NCI-H1694 treated with DMSO at 0.1 percent for 48 hours (cell line): ENCODE results near the gene PTPN4.
"Not testable (repeated sequence)": the region's sequence is repeated elsewhere in the genome, so short reads cannot be mapped to it uniquely, and the experiment has no call there.

Source experiments
- DNase-seq: peaks from one replicate; lab custom pipeline; 2025; lab: John Stamatoyannopoulos, UW

Gene PTPN4

GRCh38 chr2:119941981-119942513 lies 182.3 kb downstream of the PTPN4 start:
- DNase-seq, result no peak

- DNase-seq, result no peak
Measured at GRCh38 chr2:119943058-119943457, 183.3 kb downstream of the PTPN4 start.

DNA sequence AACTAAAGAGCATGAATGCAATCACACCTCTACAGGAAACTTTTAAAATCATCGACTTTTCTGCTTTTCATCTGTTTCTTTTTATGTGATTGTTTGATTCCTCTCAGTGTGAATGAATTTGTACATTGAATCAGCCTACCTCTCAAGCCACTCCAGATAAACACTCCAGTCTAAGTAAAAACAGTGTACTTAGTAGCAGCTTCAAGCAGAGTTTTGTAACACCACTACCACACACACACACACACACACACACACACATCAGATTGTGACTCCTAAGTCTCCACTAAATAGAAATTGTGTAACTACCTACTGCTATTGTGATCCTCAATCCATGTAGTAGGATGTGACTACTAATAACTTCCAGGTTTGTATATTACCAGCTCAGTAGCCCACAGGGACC lies 187.8 kb downstream of the PTPN4 start:
- no peak for DNase-seq

GRCh38 chr2:119950966-119951365 lies 191.2 kb downstream of the PTPN4 start:
- no peak for DNase-seq

- DNase-seq, result no peak
Measured at GRCh38 chr2:119958670-119959268, 199.0 kb downstream of the PTPN4 start.

DNA sequence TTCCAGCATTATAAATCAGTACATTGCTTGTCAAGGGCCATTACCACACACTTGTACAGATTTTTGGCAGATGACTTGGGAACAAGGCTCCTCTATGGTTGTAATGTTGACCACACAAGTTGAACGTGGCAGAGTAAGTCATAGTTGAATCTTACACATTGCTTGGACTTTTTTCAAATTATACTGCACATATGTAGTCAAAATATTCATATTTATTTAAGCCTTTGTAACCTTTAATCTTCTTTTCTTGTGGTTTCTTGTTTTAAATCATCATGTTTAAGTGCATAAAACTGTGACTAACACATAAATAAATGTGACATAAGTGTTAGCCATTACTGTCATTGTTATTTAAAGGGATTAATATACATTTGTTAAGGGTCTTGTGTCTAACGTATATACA lies 201.1 kb downstream of the PTPN4 start:
- DNase-seq, result no peak

- no peak for DNase-seq
Measured at GRCh38 chr2:119981896-119982295, 222.2 kb downstream of the PTPN4 start.

DNA sequence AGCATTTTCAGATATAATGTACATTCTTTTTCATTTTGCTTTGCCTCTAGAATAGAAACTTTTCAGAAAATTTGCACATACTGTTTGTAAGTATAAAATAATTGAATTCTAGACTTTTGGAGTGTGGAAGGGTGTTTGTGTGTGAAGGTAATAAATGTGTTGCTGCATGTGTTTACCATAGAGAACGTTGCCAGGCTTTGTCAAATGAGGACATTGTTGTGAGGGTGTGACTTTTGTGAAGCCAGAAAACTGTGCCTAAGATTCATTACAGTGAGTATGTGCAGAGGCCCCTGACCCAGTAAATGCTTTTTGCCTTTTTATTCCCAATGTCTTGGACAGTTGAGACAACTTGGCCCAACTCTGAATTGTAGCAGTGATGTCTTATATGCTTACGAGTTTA lies 222.8 kb downstream of the PTPN4 start:
- DNase-seq, result no peak

GRCh38 chr2:119983108-119983507 lies 223.4 kb downstream of the PTPN4 start:
- no peak for DNase-seq

- DNase-seq, result no peak
Measured at GRCh38 chr2:119996148-119996547, 236.4 kb downstream of the PTPN4 start.

- not testable (repeated sequence) for DNase-seq
Measured at GRCh38 chr2:119996896-119997891, 237.5 kb downstream of the PTPN4 start.

GRCh38 chr2:120001471-120001870 lies 241.7 kb downstream of the PTPN4 start:
- DNase-seq, result no peak

- DNase-seq, result no peak
Measured at GRCh38 chr2:120004254-120004653, 244.5 kb downstream of the PTPN4 start.

GRCh38 chr2:120005834-120006521 lies 246.3 kb downstream of the PTPN4 start:
- no peak for DNase-seq

- DNase-seq, result no peak
Measured at GRCh38 chr2:120007851-120008250, 248.1 kb downstream of the PTPN4 start.

DNA sequence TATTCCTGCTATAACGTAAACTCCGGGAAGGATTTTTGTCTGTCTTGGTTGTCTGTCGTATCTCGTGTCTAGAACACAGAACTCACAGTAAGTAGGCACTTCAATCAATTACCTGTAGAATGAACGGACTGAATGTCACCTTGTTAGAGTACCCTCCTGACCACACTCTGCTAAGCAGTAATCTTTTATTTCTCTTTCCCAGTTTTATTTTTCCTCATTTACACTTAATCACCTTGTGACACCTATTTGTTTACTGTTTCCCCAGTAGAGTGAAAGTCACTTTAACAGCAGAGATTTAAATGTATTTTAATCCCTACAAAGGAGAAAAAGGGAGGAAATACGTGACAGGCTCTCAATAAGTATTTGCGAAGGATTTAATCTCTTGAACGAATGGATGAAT lies 252.6 kb downstream of the PTPN4 start:
- DNase-seq, result no peak

DNA sequence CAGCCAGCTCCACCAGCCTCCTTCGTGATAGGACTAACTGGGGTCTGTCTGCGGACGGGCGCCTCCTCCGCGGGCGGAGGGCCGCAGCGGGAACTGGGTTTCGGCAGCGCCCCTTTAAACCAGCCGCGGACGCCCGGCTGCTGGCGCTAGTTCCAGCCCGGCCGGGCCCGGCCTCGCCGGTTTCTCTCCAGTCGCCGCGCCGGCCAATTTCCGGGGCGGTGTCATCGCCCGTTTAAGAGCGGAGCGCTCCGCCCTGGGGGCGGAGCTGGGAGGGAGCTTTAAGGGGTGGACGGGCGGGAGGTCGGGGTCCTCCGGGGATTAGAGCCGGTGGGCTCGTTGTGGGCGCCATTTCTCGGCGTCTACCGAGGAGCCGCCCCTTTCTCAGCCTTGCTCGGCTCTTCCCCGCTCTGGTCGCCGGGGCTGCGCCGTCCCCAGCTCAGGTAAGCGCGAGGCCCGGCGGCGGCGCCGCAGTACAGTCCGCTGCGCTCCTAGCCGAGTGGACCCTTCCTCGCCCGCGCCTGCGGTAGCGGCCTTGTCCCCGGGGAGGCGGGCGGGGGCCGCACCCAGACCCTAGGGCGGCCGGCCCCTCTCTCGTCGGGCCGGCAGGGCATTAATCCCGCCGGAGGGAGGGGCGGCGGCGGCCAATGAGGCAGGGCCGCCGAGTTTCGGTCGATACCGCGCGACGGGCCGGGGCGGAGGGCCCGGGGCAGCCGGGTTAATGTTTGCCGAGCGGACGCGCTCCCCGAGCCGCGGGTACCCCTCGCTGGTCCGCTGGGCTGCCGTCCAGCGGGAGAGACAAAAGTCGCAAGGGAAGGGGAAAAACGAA lies 253.3 kb downstream of the PTPN4 start, which contains the start of gene EPB41L5:
TSS of gene EPB41L5 (plus strand) at position 307 of the 826 bp plus-strand sequence. CDS start 6,008 bp downstream, outside the sequence.
- DNase-seq, result peak; percentile 77

GRCh38 chr2:120013597-120014223 lies 254.0 kb downstream of the PTPN4 start:
- DNase-seq, result peak; percentile 18

DNA sequence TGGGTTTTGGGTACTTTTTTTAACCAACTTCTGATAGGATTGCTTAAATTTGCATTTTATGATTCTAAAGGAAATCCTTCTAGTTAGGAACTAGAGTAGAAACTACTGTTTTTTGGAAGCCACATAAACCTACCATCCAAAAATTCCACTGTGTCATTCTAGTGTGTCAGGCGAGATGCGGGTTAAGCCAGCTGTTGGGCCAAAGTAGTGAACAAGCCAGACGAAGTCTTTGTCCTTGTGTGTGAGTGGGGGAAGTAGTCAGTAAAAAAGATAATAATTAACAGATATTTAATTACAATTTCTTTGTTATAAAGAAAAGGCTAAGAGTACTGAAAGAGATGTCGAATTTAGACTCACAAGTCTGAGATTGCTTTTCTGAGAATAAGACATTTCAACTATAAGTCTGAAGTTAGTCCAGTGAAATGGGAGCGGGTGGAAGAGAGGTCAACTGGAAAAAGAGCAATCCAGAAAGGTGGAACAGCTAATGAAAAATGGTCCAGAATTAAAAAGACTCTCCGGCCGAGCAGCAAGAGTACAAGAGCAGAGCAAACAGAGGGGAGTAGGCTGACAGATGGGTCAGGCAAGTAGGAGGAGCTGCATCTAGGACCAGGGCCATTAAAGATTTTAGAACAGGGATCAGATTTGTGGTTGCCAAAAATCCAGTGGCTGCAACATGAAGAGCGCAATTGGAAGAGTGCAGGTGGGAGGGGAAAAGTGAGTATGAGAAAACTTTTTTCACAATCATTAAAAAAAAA lies 254.7 kb downstream of the PTPN4 start:
- peak; percentile 45 for DNase-seq

- DNase-seq, result no peak
Measured at GRCh38 chr2:120016800-120017199, 257.1 kb downstream of the PTPN4 start.
